GM18507 (cell line): ENCODE data around the gene ADISSP.

Source experiments
- DNase-seq: peaks from one replicate; pipeline ENCODE4 v3.0.0; 2011; ENCODE audit warnings: low read depth; ENCODE audit not compliant: insufficient read length; ENCODE audit errors: extremely low spot score
- FAIRE-seq: peaks from 2 replicates; lab custom pipeline; 2011; peaks lifted over from hg19 to GRCh38; lab: Jason Lieb, UNC

Gene ADISSP

DNA sequence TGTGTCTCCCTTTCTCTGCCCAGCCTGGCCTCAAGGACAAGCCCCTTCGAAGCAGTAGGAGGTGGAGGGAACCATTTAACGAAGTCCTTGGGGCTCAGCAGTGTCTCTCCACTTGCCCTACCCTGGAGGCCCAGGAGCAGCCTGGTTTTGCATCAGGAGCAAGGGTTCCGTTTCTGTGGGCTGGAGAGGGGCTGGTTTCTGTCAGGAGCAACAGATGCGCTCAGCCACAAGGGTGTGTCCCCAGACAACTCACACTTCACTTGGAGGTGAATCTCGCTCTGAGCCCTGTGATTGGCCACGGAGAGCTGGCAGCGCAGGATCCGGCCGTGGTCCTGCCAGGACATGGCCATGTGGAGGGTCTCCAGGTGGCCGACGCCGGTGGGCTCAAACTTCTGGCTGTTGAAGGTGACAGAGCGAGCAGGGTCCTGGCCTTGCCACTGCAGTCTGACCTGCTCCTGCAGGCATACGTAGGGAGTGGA lies 62.0 kb downstream of the ADISSP start:
- DNase-seq (no peak), FAIRE-seq (no peak)

- no peak for DNase-seq
Measured at GRCh38 chr20:3704087-3704486, 63.5 kb downstream of the ADISSP start.

More at GRCh38 chr20:3704087-3704486, 63.5 kb downstream of the ADISSP start:
- no peak for FAIRE-seq
